CD4-positive, alpha-beta T cell (primary cell): Measurements from ENCODE around the gene BTBD17. TPM values are rescaled to one million over a fixed set of nuclear protein-coding genes. Genes with fewer than 3 reads are reported as not detected.

Experiments
- ATAC-seq: fragments of 200-7000 bp; cut with Tn5 transposase; one replicate; pipeline ENCODE4 v1.10.0; 2022; ENCODE audit warnings: mild to moderate bottlenecking; ENCODE audit not compliant: poor library complexity
- CTCF ChIA-PET: fragments of 350-600 bp; sonication (Branson Sonifier 250); formaldehyde crosslinking; loops from one replicate; lab custom pipeline; 2021; ENCODE audit warnings: antibody characterized with exemption, inconsistent platforms; lab: Charles Lee
- POLR2A ChIA-PET: fragments of 350-600 bp; sonication (Branson Sonifier 250); formaldehyde crosslinking; loops from one replicate; lab custom pipeline; 2021; ENCODE audit warnings: antibody characterized with exemption, inconsistent platforms; lab: Charles Lee
- DNase-seq, 14 experiments: peaks; one replicate each; pipeline ENCODE4 v3.0.0-alpha.2; 2013 to 2020; ENCODE audit warnings: mixed read lengths in 2 of 14
- H3K27ac ChIP-seq, 2 donors: one replicate each; pipeline versions ENCODE4 v1.5.1 to v1.7.0; 2013; ENCODE audit warnings: low read length in 2 of 2, low read depth in 1 of 2, mild to moderate bottlenecking in 1 of 2
- H3K27me3 ChIP-seq, 2 experiments: 1 replicate in 1 of 2; 2 replicates in 1 of 2; pipeline versions ENCODE4 v1.6.1 to v1.7.0; 2013; ENCODE audit warnings: low read length in 2 of 2, control low read depth in 1 of 2, mild to moderate bottlenecking in 1 of 2, moderate library complexity in 1 of 2; ENCODE audit not compliant: insufficient read depth in 2 of 2, control insufficient read depth in 1 of 2
- H3K36me3 ChIP-seq: one replicate; pipeline ENCODE4 v1.6.1; 2013; ENCODE audit warnings: low read length, control low read depth; ENCODE audit not compliant: insufficient read depth
- H3K4me1 ChIP-seq: one replicate; pipeline ENCODE4 v1.6.1; 2013; ENCODE audit warnings: low read length, control low read depth; ENCODE audit not compliant: insufficient read depth
- H3K4me3 ChIP-seq: one replicate; pipeline ENCODE4 v1.5.1; 2013; ENCODE audit warnings: mild to moderate bottlenecking, low read length, moderate library complexity
- H3K9me3 ChIP-seq, 2 experiments: 1 replicate in 1 of 2; 2 replicates in 1 of 2; pipeline versions ENCODE4 v1.6.1 to v1.7.0; 2013; ENCODE audit warnings: low read length in 2 of 2, mild to moderate bottlenecking in 2 of 2, control low read depth in 1 of 2, moderate library complexity in 1 of 2; ENCODE audit not compliant: control insufficient read depth in 1 of 2, insufficient read depth in 1 of 2
- H3K27ac Mint-ChIP-seq: one replicate; pipeline ENCODE4 v1.8.0; 2020; ENCODE audit warnings: mixed read lengths
- H3K27me3 Mint-ChIP-seq: one replicate; pipeline ENCODE4 v1.8.0; 2021; ENCODE audit warnings: mixed read lengths
- H3K36me3 Mint-ChIP-seq: one replicate; pipeline ENCODE4 v1.8.0; 2021; ENCODE audit warnings: low read depth, mixed read lengths
- H3K4me1 Mint-ChIP-seq: one replicate; pipeline ENCODE4 v1.8.0; 2021; ENCODE audit warnings: low read depth, mixed read lengths
- H3K4me3 Mint-ChIP-seq: one replicate; pipeline ENCODE4 v1.8.0; 2020; ENCODE audit warnings: mild to moderate bottlenecking, mixed read lengths
- H3K9me3 Mint-ChIP-seq: one replicate; pipeline ENCODE4 v1.8.0; 2020; ENCODE audit warnings: mixed read lengths
- CTCF ChIP-seq: fragments of 200-600 bp; IDR thresholded peaks from one replicate; pipeline ENCODE4 v1.8.0; 2022; ENCODE audit warnings: antibody characterized with exemption, mild to moderate bottlenecking
- intact Hi-C, 2 experiments: fragments of 100-400 bp; cut with DNase I in 1 of 2; cut with micrococcal nuclease in 1 of 2; formaldehyde crosslinking; loops; one replicate each; pipeline versions ENCODE4 v1.15.1 to v1.9.0; 2023 to 2025; cut with DNase I, micrococcal nuclease
- total RNA-seq, 174 experiments: library from RNA in 2 of 174; stranded (reverse) in 2 of 174; gene quantifications; one replicate each; pipeline ENCODE4 v1.2.3 and lab custom pipeline; 2021 to 2026

The BTBD17 gene
- total RNA-seq, 2 experiments from 2014 or later = not detected

- intact Hi-C loops = no loop called here
- Mint-ChIP-seq H3K27ac (no peak overlapping the region), H3K9me3 (no peaks in the 10 kb centered on the region), H3K27me3 (peaks cover 16% of the 10 kb centered on the region), H3K36me3 (no peaks in the 10 kb centered on the region), H3K4me3 (no peak overlapping the region), H3K4me1 (no peaks in the 10 kb centered on the region)
- POLR2A ChIA-PET = no interaction called here
- DNase-seq (no peak), ATAC-seq (no peak)
- Histone ChIP-seq H3K4me3 (no peak overlapping the region), H3K27ac (no peak overlapping the region), H3K9me3 (no peaks in the 10 kb centered on the region), H3K36me3 (no peaks in the 10 kb centered on the region), H3K4me1 (no peaks in the 10 kb centered on the region), H3K27me3 (no peaks in the 10 kb centered on the region)
- no peak for TF ChIP-seq CTCF
- CTCF ChIA-PET = no interaction called here
Observed at GRCh38 chr17:74345433-74346241, 16.0 kb downstream of the BTBD17 start.

- DNase-seq = no peak
- Mint-ChIP-seq H3K36me3 (no peaks in the 10 kb centered on the region), H3K4me1 (no peaks in the 10 kb centered on the region), H3K27ac (no peak overlapping the region), H3K27me3 (peaks cover 10% of the 10 kb centered on the region), H3K9me3 (no peaks in the 10 kb centered on the region), H3K4me3 (no peak overlapping the region)
- Histone ChIP-seq H3K36me3 (no peaks in the 10 kb centered on the region), H3K9me3 (no peaks in the 10 kb centered on the region), H3K4me1 (no peaks in the 10 kb centered on the region), H3K27ac (no peak overlapping the region), H3K4me3 (no peak overlapping the region), H3K27me3 (peaks cover 0 to 2% of the 10 kb centered on the region in 2 experiments)
- CTCF ChIA-PET = no interaction called here
- POLR2A ChIA-PET = no interaction called here
- ATAC-seq = no peak
- TF ChIP-seq CTCF = no peak
- intact Hi-C loops = no loop called here
Observed at GRCh38 chr17:74344658-74345057, 17.0 kb downstream of the BTBD17 start.

GRCh38 chr17:74343526-74344284 lies 18.0 kb downstream of the BTBD17 start:
- Mint-ChIP-seq H3K27ac (no peak overlapping the region), H3K27me3 (peaks cover 8% of the 10 kb centered on the region), H3K4me1 (no peaks in the 10 kb centered on the region), H3K9me3 (no peaks in the 10 kb centered on the region), H3K4me3 (no peak overlapping the region), H3K36me3 (no peaks in the 10 kb centered on the region)
- ATAC-seq (no peak), DNase-seq (no peak)
- Histone ChIP-seq H3K27me3 (peaks cover 0 to 2% of the 10 kb centered on the region in 2 experiments), H3K4me1 (no peaks in the 10 kb centered on the region), H3K36me3 (no peaks in the 10 kb centered on the region), H3K9me3 (no peaks in the 10 kb centered on the region), H3K4me3 (no peak overlapping the region), H3K27ac (no peak overlapping the region)
- intact Hi-C loops = no loop called here
- POLR2A ChIA-PET = no interaction called here
- TF ChIP-seq CTCF = no peak
- CTCF ChIA-PET = no interaction called here
